Measurements from ENCODE around the gene GARIN6. TPM values are rescaled to one million over a fixed set of nuclear protein-coding genes. Genes with fewer than 3 reads are reported as not detected.

Gene GARIN6
- total RNA-seq, 1 experiment from 2014 or later = not detected

DNA sequence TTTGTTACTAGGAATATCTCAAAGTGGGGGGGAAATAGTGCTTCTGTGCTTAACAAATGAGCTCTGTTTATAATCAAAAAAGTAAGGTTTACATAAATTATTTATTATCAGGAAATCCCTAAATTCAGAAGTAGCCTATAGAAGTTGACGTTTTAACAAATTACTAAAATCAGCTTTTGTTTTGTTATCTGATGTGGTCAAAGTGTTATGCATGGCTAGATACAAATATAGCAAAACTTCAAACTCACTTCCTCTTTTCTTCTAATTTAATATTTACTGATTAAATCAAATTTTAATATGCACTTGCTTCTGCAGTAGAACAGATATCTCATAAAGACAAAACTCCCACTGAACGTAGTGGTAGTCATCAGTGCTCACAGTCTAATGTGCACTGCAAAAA lies 47.5 kb downstream of the GARIN6 start:
- peaks cover 14% of the 10 kb centered on the region for H3K36me3 Mint-ChIP-seq
- no peak for DNase-seq (ENCODE audit: low spot score)
- no peak overlapping the region for H3K27ac Mint-ChIP-seq
- TF ChIP-seq, protein P1, sequence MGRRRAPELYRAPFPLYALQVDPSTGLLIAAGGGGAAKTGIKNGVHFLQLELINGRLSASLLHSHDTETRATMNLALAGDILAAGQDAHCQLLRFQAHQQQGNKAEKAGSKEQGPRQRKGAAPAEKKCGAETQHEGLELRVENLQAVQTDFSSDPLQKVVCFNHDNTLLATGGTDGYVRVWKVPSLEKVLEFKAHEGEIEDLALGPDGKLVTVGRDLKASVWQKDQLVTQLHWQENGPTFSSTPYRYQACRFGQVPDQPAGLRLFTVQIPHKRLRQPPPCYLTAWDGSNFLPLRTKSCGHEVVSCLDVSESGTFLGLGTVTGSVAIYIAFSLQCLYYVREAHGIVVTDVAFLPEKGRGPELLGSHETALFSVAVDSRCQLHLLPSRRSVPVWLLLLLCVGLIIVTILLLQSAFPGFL (CRISPR knock-in tag; IDR thresholded peaks at IDR 0.05; ENCODE audit: borderline replicate concordance) = no peak
- TF ChIP-seq JAZF1 (CRISPR knock-in tag; IDR thresholded peaks at IDR 0.05) (no peak), SMAD4 (CRISPR knock-in tag; IDR thresholded peaks at IDR 0.05) (no peak), ELF4 (CRISPR knock-in tag; IDR thresholded peaks at IDR 0.05; ENCODE audit: low read depth) (no peak), PRDM15 (CRISPR knock-in tag; IDR thresholded peaks at IDR 0.05) (no peak), KAT7 (CRISPR knock-in tag; IDR thresholded peaks at IDR 0.05; ENCODE audit: borderline replicate concordance) (no peak), E2F1 (CRISPR knock-in tag; IDR thresholded peaks at IDR 0.05) (no peak), ZBTB21 (CRISPR knock-in tag; IDR thresholded peaks at IDR 0.05; ENCODE audit: borderline replicate concordance) (no peak), ATF1 (CRISPR knock-in tag; IDR thresholded peaks at IDR 0.05) (no peak), SMAD3 (CRISPR knock-in tag; IDR thresholded peaks at IDR 0.05; ENCODE audit: borderline replicate concordance) (no peak), ZNF512 (CRISPR knock-in tag; IDR thresholded peaks at IDR 0.05; ENCODE audit: borderline replicate concordance) (no peak), NFATC4 (CRISPR knock-in tag; IDR thresholded peaks at IDR 0.05) (no peak), NFE2L1 (CRISPR knock-in tag; IDR thresholded peaks at IDR 0.05) (no peak), IRF2 (CRISPR knock-in tag; IDR thresholded peaks at IDR 0.05; ENCODE audit: borderline replicate concordance, low read depth) (no peak), CDX4 (CRISPR knock-in tag; IDR thresholded peaks at IDR 0.05; ENCODE audit: borderline replicate concordance) (no peak), ZNF317 (CRISPR knock-in tag; IDR thresholded peaks at IDR 0.05; ENCODE audit: borderline replicate concordance, low read depth) (no peak)
- TF ChIP-seq, protein P2, sequence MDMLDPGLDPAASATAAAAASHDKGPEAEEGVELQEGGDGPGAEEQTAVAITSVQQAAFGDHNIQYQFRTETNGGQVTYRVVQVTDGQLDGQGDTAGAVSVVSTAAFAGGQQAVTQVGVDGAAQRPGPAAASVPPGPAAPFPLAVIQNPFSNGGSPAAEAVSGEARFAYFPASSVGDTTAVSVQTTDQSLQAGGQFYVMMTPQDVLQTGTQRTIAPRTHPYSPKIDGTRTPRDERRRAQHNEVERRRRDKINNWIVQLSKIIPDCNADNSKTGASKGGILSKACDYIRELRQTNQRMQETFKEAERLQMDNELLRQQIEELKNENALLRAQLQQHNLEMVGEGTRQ (CRISPR knock-in tag; IDR thresholded peaks at IDR 0.05) = no peak
- TF ChIP-seq, protein P3, sequence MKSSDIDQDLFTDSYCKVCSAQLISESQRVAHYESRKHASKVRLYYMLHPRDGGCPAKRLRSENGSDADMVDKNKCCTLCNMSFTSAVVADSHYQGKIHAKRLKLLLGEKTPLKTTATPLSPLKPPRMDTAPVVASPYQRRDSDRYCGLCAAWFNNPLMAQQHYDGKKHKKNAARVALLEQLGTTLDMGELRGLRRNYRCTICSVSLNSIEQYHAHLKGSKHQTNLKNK (CRISPR knock-in tag; IDR thresholded peaks at IDR 0.05) = no peak
- TF ChIP-seq, protein P4, sequence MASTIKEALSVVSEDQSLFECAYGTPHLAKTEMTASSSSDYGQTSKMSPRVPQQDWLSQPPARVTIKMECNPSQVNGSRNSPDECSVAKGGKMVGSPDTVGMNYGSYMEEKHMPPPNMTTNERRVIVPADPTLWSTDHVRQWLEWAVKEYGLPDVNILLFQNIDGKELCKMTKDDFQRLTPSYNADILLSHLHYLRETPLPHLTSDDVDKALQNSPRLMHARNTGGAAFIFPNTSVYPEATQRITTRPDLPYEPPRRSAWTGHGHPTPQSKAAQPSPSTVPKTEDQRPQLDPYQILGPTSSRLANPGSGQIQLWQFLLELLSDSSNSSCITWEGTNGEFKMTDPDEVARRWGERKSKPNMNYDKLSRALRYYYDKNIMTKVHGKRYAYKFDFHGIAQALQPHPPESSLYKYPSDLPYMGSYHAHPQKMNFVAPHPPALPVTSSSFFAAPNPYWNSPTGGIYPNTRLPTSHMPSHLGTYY (CRISPR knock-in tag; IDR thresholded peaks at IDR 0.05) = no peak
- peaks cover 27% of the 10 kb centered on the region for H3K9me3 Mint-ChIP-seq
- H3K4me1 Mint-ChIP-seq = peaks cover 12% of the 10 kb centered on the region
- no peak overlapping the region for H3K4me3 Mint-ChIP-seq
- ChIA-PET CTCF (interaction anchor here (0.6 kb wide), 2 partner anchors 76 to 86 kb away, joined by 3 read pairs; no protein-coding TSS in a partner anchor), POLR2A (interaction anchor here (1.6 kb wide), 1 partner anchor 9 kb away, joined by 3 read pairs; no protein-coding TSS in a partner anchor)
- H3K27me3 Mint-ChIP-seq (ENCODE audit: low read depth) = no peaks in the 10 kb centered on the region
- no peak for ATAC-seq
